Stimulated activated CD8-positive, alpha-beta memory T cell treated with anti-CD3 and anti-CD28 coated beads, Interleukin-7, amount 100 ng/mL, for 1 hour (primary cell): ENCODE measurements around the gene MVD.

Experiments used
- DNase-seq, 2 donors: peaks; one replicate each; pipeline ENCODE4 v3.0.0-alpha.2; 2020; ENCODE audit warnings: low read depth in 2 of 2

MVD gene

GRCh38 chr16:88697116-88697830 is 34.4 kb upstream of the MVD start:
- no peak for DNase-seq

DNA sequence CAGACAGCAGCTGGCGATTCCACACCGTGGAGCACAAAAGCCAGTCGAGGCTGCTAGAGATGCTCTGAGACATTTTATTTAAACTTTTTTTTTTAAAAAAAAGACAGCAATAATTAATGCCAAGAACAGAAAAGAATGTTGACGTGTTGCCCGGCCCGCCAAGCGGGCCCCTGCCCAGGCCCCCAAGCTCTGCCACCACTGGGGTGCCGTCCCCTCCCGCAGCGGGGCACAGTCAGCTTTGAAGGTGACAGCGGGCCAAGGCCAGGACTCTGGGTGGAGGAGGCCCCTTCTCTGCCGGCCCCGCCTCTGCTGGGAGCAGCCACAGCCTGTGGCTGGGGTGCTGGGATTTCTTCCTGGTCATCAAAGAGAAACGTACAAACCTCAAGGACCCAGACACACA is 33.5 kb upstream of the MVD start:
- no peak for DNase-seq

DNA sequence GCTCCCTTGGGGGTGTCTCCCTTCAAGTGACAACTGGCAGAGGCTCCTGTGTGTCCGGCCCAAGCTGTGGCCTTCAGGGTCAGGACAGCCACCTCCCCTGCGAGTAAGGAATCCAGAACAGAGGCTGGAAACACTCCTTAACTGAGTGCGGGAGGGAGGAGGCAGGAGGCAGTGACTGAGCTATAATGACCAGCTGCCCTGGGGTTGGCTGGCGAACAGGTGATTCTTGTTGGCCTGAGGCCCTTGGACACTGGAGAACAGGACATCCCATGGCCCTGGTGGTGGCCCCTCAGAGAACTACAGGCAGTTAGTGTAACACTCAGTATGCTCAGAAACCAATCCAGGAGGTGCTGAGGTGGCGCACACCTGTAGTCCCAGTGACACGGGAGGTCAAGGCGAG is 32.9 kb upstream of the MVD start:
- no peak for DNase-seq

DNA sequence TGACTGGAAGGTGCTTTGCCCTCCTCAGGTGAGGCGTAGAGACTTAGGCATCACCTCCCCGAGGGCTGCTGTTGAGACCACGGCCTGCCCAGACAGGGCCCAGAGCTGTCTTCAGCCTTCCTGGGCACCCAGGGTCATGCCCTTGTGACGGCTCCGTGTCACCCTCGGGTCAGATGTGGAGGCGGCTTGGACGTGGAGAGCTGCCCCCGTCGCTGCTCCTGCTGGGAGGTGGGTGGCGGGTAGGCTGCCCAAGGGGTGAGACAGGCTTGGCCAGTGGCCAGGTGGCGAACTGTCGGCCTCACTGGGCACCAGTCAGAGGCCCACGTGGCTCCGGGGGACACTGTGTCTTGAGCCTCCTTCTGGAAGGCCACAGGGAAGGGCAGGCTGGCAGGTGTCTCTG is 32.3 kb upstream of the MVD start:
- DNase-seq, result no peak

- no peak for DNase-seq
Observed at GRCh38 chr16:88694221-88695087, 31.6 kb upstream of the MVD start.

DNA sequence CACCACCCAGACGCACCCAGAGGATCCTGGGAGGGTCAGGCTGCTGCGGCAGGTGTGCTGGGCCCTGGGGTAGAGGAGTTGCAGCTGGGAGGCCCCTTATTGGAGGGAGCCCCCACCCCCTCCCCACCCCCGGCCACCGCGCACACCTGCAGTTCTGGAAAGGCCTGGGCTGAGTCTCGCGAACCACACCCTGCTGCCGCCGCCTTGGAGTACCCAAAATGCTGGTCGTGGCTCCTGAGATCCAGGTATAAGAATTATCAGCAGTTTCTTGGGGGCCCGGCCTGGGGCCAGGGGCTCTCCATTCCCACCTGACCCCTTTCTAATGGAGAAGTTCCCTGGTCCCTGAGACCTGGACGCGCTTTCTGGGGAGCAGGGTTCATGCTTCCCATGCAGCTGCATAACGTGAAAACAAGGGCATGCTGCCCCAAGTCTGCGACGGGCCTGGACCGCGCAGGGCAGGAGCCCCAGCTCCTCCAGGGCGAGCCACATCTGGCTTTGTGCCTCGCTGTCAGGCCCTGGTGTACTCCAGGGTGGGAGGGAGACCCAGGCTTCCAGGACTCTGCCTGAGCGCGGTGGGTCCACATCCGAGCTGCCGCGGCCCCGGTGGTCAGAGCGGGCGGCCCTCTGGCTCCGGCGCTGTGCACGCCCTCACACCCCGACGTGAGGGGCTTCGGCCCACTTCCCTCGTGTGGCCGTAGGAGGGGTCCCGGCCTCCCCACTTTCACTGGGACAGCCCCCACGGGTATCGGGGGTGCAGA is 30.7 kb upstream of the MVD start:
- no peak for DNase-seq

DNA sequence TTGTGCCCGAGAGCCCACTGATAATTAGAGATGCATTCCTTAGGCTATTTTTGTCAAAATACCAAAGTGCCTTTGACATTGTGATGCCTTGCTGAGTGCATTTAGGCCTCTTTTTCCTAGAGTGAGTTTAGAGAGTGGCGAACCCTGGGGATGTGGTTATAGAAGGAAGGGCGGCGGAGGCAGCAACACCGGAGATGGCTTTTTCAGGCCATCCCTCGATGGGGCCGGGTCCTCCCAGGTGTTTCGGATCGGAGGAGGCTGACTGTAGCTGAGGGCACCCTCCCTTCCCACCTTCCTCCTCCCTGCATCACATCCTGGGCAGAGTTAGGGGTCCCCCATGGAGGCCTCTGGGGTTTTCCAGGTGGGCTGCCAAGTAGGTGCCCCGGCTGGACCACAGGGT is 30.0 kb upstream of the MVD start:
- DNase-seq, result no peak

- DNase-seq, result no peak
Observed at GRCh38 chr16:88691924-88692560, 29.2 kb upstream of the MVD start.

- no peak for DNase-seq
Observed at GRCh38 chr16:88691129-88691813, 28.4 kb upstream of the MVD start.

DNA sequence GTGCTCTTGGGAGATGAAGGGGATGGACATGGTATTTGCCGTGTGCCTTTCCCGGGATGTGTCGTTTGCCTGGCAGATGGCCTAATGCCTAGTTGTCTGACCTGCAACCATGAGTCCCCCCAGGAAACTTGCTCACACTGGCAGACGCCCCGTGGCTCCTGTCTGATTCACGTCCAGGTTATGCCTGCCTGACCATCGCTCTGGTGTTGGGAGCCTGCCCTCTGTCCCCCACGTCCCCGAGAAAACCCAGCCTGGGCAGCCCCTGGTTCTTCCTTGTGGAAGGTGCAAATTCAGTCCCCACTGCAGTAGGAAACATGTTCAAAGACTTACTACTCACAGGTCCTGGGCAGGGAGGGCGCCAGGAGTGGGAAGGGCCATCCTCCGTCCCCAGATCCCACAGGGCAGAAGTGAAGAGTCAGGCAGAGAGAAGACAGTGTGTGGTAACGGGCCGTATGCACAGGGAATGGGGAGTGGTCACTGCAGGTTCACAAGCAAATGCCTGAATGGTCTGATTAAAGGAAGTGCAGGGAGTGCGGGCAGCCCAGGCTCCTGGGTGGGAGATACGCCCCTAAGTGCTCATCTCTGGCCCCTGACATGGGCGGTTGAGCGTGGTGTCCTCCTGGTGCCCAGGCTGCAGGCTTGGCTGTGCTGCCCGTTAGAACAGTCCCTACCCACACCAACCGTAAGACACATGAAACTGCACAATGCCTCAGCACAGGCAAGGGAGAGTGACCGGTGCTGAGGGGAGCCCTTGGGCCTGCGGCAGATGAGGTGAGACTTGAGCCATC is 27.6 kb upstream of the MVD start:
- DNase-seq, result no peak

GRCh38 chr16:88688013-88688778 is 25.3 kb upstream of the MVD start:
- no peak for DNase-seq

- no peak for DNase-seq
Observed at GRCh38 chr16:88687676-88688012, 24.8 kb upstream of the MVD start.

DNA sequence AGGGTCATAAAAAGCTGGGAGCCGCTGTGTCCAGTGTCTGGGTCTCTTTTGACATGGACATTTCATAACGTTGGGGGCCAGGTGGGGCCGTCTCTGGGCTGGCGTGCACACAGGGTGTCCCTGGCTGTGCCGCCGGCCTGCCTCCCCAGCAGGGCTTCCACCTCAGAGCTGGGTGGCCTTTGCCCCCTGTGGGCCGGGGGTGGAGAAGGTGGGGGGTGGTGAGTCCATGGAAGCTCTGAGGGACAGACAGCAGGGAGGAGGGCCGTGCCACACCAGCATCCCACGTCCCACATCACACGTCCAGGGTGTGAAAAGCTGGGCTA is 24.3 kb upstream of the MVD start:
- no peak for DNase-seq

- DNase-seq, result peak; percentile 64 to 68
Observed at GRCh38 chr16:88686439-88687253, 23.8 kb upstream of the MVD start, which contains the start of gene SNAI3. Gene SNAI3 (minus strand): TSS chr16:88686507. CDS start chr16:88686406, 101 bp downstream.

DNA sequence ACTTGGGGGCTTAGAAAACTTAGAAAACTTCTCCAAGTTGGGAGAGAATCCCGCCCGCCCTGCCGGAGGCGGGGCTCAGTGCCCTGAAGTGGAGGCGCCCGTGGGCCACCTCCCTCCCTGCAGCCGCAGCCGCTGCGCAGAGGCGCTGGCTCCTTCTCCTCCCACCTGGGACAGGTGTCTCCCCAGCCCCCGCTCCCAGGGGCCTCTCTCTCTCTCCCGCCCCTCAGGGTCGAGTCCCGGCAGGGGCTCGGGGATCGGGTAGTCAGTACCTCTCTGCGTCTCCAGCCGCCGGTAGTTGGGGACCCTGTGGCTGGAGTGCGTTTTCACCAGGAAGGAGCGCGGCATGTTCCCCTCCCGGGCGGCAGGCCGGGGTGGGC is 23.2 kb upstream of the MVD start:
- no peak for DNase-seq

DNA sequence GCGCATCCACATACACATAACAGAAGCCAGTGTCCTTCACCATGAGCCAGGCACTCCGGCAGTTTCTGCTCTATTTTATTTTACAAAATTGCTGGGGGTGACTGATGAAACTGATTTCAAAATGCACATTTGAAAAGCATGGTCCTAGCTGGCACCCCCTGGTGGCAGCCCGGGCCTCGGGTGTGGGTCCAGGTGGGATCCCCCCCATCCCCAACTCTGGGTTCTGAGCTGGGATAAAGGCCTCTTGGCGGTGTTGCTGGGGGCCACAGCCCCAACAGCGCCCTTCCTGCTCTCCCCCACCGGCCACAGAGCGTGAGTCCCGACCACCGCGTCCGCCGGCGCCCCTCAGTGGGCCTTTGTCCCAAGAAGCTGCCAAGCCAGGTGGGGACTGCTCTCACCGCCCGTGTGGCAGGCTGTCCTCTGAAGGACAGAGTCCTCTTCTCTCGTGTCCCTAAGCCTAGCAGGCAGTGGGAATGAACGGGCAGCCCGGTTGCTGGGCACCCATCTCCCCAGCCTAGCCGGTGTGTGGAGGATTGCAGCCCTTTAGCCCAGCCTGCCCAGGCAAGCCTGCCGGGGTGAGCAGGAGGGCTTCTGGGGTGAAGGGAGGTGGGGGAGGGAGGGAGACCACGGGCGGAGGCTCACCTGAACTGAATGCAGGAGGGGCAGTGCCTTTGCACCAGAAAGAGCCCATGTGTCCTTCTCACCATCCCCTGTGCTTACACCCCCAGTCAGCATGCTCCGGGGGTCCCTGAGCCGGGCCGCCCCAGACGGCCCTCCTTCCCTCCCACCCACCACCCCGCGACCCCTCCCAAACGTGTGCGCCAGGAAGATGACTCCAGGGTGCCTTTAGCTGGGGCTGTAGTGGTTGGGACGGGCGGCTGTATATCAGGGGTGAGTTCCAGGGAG is 22.5 kb upstream of the MVD start:
- DNase-seq, result no peak

DNA sequence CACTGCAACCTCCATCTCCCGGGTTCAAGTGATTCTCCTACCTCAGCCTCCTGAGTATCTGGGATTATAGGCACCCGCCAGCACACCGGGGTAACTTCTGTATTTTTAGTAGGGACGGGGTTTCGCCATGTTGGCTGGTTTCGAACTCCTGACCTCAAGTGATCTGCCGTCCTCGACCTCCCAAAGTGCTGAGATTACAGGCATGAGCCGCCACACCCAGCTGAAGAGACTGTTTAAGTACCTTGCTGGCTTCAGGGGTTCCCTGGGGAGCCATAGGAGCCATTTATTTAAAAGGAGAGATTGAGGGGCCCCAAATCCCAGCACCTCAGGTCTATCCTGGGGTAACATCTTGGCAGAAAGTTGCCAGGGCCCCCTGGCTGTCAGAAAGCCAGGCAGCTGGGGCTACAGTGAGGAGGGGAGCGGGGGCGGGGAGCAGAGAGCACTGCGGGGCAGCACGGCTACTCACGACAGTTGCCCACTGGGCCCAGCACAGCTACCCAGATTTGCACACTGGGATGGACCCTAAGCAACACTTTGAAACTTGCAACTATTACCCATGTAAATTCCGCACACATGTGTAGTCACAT is 21.8 kb upstream of the MVD start:
- DNase-seq, result no peak
